Right atrium auricular region (tissue), 2 donors: ENCODE measurements around the gene RPLP1. TPM values are rescaled to one million over a fixed set of nuclear protein-coding genes. Genes with fewer than 3 reads are reported as not detected.

Experiments used
- DNase-seq: peaks from one replicate; pipeline ENCODE4 v3.0.0-alpha.2; 2019; ENCODE audit warnings: low spot score
- H3K27ac ChIP-seq, 2 donors: fragments of 200-600 bp; sonication (generic); 1 replicate in 1 of 2; 2 replicates in 1 of 2; pipeline ENCODE4 v1.5.1; 2016 to 2019
- H3K27me3 ChIP-seq, 2 donors: fragments of 200-600 bp; sonication (generic); one replicate each; pipeline versions ENCODE4 v1.5.1 to v1.6.0; 2017 to 2019
- H3K36me3 ChIP-seq: fragments of 200-600 bp; sonication (generic); one replicate; pipeline ENCODE4 v1.5.1; 2016
- H3K4me1 ChIP-seq, 2 donors: fragments of 200-600 bp; sonication (generic); one replicate each; pipeline versions ENCODE4 v1.5.1 to v1.6.0; 2017 to 2019
- H3K4me3 ChIP-seq, 2 donors: fragments of 200-600 bp; sonication (generic); 1 replicate in 1 of 2; 2 replicates in 1 of 2; pipeline ENCODE4 v1.5.1; 2017 to 2019; ENCODE audit warnings: mild to moderate bottlenecking in 1 of 2, moderate library complexity in 1 of 2
- H3K9me3 ChIP-seq, 2 donors: fragments of 200-600 bp; sonication (generic); one replicate each; pipeline ENCODE4 v1.5.1; 2019
- CTCF ChIP-seq, 2 donors: fragments of 200-600 bp; sonication (generic); IDR thresholded peaks; one replicate each; pipeline ENCODE4 v1.5.1; 2019; ENCODE audit warnings: antibody characterized with exemption in 2 of 2
- total RNA-seq, 2 donors: library from RNA; depleted of rRNA; stranded (reverse); fragments of >200 nt; gene quantifications; one replicate each; pipeline ENCODE4 v1.1.0, GENCODE V29; 2016

RPLP1 gene
- total RNA-seq, 2 donors from 2014 or later, result 560 to 705 TPM

- peak overlapping the region; percentile 87 to 94 for H3K27ac ChIP-seq
- TF ChIP-seq CTCF (IDR thresholded peaks at IDR 0.05), result no peak
- no peak for DNase-seq
- peaks cover 9% of the 10 kb centered on the region for H3K36me3 ChIP-seq
- H3K4me1 ChIP-seq, result peaks cover 0 to 29% of the 10 kb centered on the region in 2 donors
- no peaks in the 10 kb centered on the region for H3K9me3 ChIP-seq
- peak overlapping the region; percentile 44 to 61 for H3K4me3 ChIP-seq
- H3K27me3 ChIP-seq, result no peaks in the 10 kb centered on the region
These were observed 9.4 kb downstream of the RPLP1 start for GRCh38 chr15:69462030-69462492.

DNA sequence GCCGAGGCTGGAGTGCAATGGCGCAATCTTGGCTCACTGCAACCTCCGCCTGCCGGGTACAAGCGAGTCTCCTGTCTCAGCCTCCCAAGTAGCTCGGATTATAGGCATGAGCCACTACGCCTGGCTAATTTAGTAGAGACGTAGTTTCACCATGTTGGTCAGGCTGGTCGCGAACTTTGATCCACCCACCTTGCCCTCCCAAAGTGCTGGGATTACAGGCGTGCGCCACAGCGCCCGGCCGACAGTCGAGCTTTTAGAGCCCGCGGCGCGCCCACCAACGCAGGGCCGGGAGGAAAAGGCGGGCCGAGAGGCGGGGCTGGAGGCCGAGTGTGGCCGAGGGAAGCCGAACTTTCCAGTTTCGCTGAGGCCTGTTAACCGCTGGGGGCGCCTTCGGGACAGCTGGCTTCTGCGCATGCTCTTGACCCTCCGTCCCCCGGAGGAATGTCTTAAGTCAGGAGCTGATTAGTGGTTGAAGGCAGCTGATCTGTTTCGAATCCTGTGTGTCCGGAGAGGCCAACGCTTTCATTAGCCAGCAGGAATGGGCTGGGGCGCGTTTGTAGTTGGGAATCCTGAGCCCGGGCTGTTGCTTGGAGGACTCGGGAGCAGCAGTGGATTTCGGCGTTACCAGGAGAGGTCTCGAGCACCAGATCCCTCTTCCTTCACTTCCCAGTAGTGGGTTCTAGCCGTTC lies 10.0 kb downstream of the RPLP1 start:
- DNase-seq, result peak; percentile 98
- H3K9me3 ChIP-seq, result no peaks in the 10 kb centered on the region

GRCh38 chr15:69463182-69463756 lies 10.7 kb downstream of the RPLP1 start:
- H3K4me3 ChIP-seq, result peak overlapping the region; percentile 44 to 61
- H3K9me3 ChIP-seq, result no peaks in the 10 kb centered on the region
- DNase-seq, result no peak
- no peaks in the 10 kb centered on the region for H3K36me3 ChIP-seq
- H3K27me3 ChIP-seq, result no peaks in the 10 kb centered on the region
- peak overlapping the region; percentile 87 to 94 for H3K27ac ChIP-seq
- H3K4me1 ChIP-seq, result peaks cover 0 to 23% of the 10 kb centered on the region in 2 donors
- no peak for TF ChIP-seq CTCF (IDR thresholded peaks at IDR 0.05)

More for the DNA sequence above, 10.0 kb downstream of the RPLP1 start:
- peaks cover 0 to 23% of the 10 kb centered on the region in 2 donors for H3K4me1 ChIP-seq
- peak; percentile 83 to 89 for TF ChIP-seq CTCF (IDR thresholded peaks at IDR 0.05)
- peaks cover 3% of the 10 kb centered on the region for H3K36me3 ChIP-seq
- H3K27me3 ChIP-seq, result no peaks in the 10 kb centered on the region
- peak overlapping the region; percentile 44 to 61 for H3K4me3 ChIP-seq
- peak overlapping the region; percentile 87 to 94 for H3K27ac ChIP-seq

- Histone ChIP-seq H3K4me3 (no peak overlapping the region), H3K36me3 (no peaks in the 10 kb centered on the region), H3K27ac (no peak overlapping the region), H3K27me3 (no peaks in the 10 kb centered on the region), H3K9me3 (no peaks in the 10 kb centered on the region), H3K4me1 (peaks cover 0 to 23% of the 10 kb centered on the region in 2 donors)
- no peak for DNase-seq
- TF ChIP-seq CTCF (IDR thresholded peaks at IDR 0.05), result no peak
These were observed 12.6 kb downstream of the RPLP1 start for GRCh38 chr15:69465253-69465652.

GRCh38 chr15:69466733-69467132 lies 14.1 kb downstream of the RPLP1 start:
- H3K9me3 ChIP-seq, result no peaks in the 10 kb centered on the region
- H3K4me1 ChIP-seq, result peaks cover 0 to 12% of the 10 kb centered on the region in 2 donors

More at GRCh38 chr15:69466733-69467132, 14.1 kb downstream of the RPLP1 start:
- H3K4me3 ChIP-seq, result no peak overlapping the region
- no peak for DNase-seq
- H3K36me3 ChIP-seq, result no peaks in the 10 kb centered on the region
- TF ChIP-seq CTCF (IDR thresholded peaks at IDR 0.05), result no peak
- H3K27me3 ChIP-seq, result no peaks in the 10 kb centered on the region
- no peak overlapping the region for H3K27ac ChIP-seq
